ENCODE data around the gene GOT2.
A peak's percentile ranks its signal among the peaks of the same experiment; 100 is the strongest.
"Not testable (repeated sequence)": the region's sequence is repeated elsewhere in the genome, so short reads cannot be mapped to it uniquely, and the experiment has no call there.

The GOT2 gene

DNA sequence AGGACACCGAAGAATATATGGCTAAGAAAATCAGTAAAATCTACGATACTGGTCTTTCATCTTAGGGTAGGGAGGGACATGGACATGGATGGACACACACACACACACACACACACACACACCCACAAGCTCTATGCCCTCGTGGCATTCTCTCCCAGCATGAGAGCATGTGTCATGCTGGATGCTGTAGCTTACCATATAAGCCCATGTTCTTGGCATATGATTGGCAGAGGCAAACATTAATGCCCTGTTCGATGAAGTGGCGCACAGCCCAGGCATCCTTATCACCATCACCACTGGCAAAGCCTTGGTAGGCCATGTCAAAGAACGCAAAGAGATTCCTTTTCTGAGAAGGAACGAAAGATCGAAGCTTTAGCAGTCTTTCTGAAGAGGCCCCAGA, 17.6 kb downstream of the GOT2 start:
- no peak for DNase-seq

DNA sequence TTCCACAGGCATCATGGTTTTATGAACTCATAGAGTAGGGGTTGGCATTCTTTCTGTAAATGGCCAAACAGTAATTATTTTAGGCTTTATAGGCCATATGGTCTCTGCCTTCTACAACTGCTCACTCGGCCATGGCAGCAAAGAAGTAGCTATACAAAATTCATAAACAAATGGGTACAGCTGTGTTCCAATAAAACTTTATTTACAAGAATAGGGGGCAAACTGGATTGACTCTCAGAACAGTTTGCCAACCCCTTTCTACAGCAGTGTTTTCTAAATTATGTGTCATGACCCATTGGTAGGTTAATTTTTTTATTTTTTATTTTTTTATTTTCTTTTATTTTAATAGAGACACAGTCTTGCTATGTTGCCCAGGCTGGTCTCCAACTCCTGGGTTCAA, 20.4 kb downstream of the GOT2 start:
- no peak for DNase-seq

DNA sequence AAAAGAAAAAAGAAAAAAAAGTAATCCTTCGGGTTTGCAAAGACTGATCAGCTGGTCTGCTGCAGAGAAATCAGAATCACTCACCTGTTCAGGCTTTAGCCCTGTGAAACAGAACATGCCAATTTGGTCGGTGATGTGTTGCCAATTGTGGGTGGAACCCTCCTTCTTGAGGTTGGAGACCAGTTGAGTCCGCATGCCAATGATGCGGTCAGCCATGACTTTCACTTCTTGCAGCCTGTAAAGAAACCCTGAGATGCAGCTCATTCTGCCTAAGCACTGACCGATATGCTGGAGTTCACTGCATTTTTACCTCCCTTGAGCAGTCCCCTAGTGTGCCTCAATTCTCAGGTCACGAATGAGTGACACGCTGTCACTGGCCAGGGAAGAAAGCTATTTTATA, 24.8 kb downstream of the GOT2 start:
- no peak for DNase-seq

DNA sequence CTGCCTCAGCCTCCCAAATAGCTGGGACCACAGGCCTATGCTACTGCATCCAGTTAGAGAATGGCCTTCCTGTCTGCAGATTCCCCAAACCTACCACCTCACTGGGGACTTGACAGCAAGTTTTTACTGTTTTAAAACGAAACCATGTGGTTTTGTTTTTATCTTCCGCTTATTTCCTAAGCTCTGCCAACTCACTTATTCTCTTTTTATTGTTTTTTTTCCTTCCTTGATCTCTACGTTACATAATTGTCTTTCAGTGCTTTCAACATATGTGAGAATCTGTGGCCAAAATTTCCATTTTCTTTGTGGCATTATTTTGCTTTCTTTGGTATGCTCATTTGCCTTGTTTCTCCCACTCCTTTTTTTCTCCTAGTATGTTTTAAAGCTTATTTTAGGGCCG, 35.0 kb downstream of the GOT2 start:
- no peak for DNase-seq

DNA sequence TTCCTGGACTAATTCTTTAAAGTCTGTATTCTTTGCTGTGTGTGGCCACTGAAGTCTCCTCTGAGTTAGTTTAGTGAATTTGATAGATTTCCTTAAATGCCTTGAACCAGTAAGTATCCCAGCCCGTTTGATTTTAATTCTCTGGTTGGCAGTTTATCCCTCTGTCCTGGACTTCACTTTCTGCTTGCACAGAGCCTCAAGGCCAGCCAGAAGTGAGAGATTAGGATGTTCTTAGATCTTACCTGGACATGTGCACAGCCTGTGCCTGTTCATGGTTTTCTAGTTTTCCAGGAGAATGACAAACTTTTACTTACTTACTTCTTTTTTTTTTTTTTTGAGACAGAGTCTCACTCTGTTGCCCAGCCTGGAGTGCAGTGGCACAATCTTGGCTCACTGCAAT, 38.7 kb downstream of the GOT2 start:
- DNase-seq: no peak

DNA sequence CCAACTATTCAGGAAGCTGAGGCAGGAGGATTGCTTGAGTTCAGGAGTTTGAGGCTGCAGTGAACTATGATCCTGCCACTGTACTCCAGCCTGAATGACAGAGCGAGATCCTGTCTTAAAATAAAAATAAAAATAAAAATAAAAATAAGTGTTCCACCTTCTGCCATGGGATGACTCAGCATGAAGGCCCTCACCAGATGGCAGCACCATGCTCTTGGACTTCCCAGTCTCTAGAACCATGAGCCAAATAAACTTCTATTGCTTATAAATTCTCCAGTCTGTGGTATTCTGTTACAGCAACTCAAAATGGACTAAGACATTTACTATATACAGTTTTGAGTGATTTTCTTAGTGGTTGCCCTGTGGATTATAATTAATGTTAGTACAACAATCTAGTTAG, 41.7 kb downstream of the GOT2 start:
- no peak for DNase-seq

DNA sequence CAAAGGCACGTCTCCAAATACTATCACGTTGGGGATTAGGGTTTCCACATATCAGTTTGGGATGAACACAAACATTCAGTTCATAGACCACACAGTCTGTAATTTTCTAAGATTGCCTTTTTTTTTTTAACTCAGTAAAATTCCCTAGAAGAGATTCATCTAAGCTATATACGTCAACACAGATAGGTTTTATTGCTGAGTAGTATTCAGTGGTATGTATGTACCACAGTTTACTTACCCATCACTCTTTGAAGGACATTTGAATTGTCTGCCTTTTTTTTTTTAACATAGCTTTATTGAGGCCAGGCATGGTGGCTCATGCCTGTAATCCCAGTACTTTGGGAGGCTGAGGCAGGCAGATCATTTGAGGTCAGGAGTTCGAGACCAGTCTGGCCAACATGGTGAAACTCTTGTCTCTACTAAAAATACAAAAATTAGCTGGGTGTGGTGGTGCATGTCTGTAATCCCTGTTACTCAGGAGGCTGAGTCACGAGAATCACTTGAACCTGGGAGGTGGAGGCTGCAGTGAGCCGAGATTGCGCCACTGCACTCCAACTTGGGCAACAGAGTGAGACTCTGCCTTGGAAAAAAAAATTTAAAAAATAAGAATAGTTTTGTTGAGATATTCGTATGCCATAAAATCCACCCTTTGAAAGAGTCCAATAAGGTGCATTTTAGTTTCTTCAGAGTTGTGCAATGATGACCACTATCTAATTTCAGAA, 47.0 kb downstream of the GOT2 start:
- not testable (repeated sequence) for DNase-seq

DNA sequence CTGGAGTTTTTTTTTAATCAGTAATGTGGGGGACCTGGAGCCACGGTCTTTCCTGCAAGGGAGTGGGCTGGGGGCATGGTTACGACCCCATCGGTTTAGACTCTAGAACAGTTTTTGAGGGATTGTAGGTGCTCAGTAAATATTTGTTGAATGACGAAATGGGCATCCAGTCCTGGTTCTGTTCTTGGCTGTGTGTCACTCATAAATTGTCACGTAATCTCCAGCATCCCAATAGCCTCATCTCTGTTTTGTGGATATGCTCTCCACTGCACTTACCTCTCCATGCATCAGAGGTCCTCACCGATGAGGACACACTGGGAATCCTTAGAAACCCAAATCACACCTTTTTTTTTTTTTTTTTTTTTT, 49.0 kb downstream of the GOT2 start:
- DNase-seq: no peak

DNA sequence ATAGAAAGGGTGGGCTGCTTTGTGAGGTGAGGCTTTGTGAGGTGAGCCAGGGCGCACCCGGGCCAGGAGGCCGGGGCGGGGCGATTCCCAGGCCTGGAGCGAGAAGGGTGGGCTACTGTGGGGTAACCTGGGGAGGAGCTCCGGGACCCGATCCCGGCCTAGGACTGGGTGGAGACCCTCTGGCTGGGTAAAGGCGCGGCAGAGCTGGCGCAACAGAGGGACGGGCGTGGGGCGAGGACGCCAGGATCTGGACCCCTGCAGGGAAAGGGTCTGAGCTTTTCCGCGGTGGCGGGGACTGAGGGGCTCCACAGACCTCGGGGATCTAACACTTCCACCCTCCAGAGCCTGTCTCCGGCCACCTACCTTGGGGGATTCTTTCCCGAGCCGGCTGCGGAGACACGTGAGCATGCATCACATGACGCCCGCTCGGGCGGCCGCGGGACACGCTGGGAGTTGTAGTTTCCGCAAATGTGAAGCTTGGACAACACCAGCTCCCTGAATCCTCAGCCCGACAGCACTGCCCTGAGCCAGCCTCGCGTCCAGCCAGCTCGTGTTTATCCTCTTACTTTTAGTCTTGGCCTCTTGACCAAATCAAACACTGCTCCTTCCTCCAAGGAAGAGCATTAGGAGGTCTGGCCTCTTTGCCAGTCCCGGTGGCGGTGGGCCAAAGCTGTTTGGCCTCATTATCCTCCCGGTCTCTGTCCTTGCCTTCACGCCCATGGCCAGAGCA, 49.6 kb downstream of the GOT2 start, which contains the start of gene SLC38A7:
TSS of gene SLC38A7 (minus strand) at position 417 of the 730 bp plus-strand sequence. CDS start 4,644 bp downstream, outside the sequence.
- DNase-seq: peak; percentile 69

DNA sequence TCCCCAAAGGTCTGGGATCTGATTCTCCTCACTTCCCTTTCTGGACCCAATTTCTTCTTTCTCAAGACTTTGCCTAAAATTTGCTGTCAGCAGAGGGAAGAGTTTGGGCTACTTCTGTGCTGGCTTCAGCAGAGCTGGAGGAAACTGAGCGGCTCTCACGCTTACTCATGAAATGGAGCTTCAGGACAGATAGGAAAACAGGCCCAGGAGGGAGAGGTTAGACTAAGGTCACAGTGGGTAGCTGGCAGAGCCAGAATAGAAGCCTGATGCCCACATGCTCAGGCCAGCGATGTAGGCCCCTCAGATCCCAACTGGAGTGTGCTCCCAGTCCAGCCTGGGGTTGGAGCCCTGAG, 50.1 kb downstream of the GOT2 start:
- DNase-seq: no peak

DNA sequence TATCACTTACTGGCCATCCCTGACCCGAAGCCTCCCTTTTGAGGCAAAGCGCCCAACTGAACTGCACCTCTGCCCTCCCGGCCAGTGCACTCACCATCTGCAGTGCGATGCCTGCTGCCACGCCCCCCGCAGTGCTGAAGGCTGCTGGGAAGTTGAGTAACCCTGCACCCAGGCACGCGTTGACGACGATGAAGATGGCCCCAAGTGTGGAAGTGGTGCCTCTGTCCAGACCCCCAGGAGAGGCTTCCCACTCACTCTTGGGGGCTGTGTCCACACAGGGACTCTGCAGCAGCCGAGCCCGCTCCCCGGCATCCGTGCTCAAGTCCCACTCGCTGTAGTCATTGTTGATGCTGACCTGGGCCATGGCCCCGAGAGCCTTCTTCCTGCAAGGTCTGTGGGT, 54.4 kb downstream of the GOT2 start:
- DNase-seq: no peak

DNA sequence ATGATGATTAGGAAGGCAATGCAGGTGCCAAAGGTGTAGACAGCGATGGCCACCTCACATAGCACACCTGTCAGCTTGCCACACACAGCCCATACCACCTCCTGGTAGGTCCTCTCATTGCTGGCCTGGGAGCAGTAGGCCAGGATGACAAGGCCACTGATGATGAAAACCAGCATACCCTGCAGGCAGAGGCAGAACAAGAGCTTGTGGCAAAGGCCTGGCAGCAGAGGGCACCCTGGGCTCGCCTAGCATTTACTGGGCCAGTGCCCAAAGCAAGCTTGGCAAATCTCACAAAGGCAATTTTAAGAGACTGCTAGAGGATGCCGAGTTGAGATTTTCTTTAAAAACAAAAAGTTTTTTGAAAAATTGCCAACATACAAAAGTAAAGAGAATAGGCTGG, 55.4 kb downstream of the GOT2 start:
- no peak for DNase-seq

DNA sequence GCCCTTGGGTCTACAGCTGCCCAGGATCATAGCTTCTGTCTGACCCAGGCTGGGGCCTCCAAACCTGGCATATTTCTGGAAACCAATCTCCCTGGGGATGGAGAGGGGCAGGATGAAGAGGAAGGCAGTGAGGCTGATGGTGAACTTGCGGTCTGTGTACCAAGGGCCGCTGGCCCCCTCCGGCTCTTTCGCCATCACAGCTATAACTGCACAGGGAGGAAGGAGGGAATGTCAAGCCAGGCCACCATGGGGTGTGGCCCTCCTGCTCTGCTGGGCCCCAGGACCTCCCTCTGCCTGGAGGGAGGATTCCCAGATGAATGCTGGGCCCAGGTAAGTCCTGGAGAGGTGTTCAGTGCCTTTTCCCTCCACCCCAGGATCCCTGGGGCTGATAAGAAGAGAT, 55.8 kb downstream of the GOT2 start:
- DNase-seq: no peak

DNA sequence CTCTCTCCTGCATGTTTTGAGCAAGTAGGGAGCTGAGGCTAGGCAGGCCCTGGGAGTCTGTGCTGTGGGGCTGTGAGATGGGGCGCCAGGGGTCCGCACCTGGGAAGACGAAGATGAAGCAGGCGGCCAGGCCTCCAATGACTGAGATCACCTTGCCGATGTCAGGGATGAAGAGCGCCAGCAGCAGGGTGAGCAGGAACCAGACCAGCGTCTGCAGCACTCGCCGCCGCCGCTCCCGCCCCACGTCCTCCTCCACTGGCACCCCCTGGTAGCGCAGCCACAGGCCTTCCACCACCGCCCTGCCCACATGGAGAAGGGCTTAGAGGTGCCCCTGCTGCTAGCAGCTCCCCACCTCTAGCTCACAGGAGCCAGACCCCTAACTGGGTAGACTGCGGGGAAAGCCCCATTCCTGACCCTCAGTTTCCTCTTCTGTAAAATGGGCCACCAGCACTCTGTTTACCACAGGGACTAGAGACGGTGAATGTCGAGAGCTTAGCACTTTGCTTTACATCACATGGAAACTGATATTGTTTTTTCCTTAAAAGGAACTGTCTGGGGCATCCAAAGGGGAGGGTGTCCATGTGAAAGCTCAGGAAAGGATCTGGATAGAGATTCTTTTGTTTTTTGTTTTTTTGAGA, 63.1 kb downstream of the GOT2 start:
- no peak for DNase-seq

DNA sequence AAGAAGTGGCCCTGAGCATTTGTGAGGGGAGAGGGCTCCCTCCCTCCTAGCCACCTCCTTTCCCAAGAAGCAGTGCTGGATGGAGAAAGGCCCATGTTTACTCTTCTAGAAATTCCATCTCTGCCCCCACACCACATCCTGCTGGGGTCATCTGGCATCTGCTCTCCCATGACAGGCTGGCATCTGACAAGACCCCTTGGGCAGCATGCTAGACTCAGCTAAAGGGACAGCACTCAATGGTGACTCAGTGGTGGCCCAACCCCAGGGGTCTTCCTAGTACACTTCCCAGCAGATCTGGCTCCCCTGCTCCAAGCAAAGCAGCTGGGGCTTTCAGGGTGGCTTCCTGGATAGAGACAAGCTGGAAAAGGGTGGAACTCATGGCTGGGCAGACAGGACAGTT, 63.9 kb downstream of the GOT2 start:
- DNase-seq: no peak

DNA sequence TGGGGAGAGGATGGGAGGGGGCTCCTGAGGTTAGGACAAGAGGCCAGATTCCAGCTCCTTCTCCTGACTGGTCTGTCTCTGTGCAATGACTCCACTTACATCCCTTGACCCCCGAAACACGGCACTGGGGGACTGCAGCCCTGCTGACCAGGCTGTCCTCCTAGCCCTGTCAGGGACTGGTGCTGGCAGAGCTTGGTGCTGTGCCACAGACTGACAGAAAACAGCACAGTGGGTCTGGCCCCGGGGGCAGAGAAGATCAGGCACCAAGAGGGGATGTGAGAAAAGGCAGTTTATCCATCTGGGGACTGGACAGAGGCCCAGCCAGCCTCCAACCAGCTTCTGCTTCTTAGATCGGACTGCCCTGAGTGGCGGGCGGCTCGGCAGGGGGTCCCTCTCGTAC, 68.9 kb downstream of the GOT2 start:
- DNase-seq: no peak

DNA sequence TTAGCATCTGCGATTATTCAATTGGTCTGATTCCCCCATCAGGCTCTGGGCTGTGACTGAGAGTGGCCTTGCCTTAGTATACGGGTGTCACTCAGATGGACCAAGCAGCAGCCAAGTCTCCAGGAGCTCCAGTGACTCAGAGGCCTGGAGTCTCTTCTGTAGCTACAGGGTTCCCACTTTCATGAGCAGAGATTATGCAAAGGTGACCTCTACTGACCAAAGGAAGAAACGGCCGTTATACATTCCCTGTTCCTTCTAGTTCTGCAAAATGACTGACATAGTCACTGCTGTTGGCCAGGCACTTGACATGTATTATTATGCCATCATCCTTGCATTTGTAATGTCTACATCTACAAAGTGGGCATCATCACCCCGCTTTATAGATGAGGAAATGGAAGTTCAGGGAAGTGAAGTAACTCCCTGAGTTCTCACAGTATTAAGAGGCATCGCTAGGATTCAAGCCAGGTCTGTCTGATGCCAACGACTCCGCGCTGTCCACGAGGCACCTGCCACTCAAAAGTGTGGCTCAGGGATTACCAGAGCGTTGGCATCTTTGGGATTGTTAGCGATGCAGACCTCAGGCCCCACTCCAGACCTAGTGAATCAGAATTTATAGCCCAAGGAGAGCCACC, 72.8 kb downstream of the GOT2 start:
- no peak for DNase-seq

DNA sequence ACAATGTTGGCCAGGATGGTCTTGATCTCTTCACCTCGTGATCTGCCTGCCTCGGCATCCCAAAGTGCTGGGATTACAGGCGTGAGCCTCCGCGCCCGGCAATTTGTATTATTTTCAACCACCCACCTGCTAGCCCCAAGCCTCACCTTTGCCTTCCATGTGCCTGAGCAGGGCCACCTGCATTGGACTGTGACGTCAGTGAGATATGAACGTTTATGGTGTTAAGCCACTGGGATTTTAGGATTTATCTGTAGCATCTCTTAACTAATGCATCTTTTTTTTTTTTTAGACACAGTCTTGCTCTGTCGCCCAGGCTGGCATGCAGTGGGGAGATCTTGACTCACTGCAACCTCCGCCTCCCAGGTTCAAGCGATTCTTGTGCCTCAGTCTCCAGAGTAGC, 74.2 kb downstream of the GOT2 start:
- DNase-seq: not testable (repeated sequence)

DNA sequence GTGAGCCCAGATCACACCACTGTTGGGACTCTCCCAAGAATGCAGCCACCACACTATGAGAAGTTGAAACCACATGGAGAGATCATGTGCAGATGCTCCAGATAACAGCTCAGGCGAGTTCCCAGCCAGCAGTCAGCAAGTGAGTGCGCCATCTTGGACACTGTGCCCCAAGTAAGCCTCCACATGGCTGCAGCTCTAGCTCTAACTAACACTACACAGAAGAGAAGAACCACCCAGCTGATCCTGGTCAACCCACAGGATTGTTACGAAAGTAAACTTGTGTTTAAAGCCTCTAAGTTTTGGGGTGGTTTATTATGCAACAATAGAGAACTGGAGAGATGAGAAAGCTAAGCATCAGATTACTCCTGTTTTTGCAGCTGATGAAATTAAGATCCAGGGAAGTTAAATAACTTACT, 75.3 kb downstream of the GOT2 start:
- DNase-seq: no peak

All from stimulated activated CD4-positive, alpha-beta T cell treated with anti-CD3 and anti-CD28 coated beads, Interleukin-4, amount 100 ng/mL, for 4 hours (primary cell).